AG09309 (cell line): Measurements from ENCODE around the gene ATRNL1.

Experiments used
- DNase-seq: peaks from one replicate; pipeline ENCODE4 v3.0.0-alpha.2; 2010; ENCODE audit warnings: low read depth
- H3K4me3 ChIP-seq: 2 replicates; pipeline ENCODE4 v1.5.1; 2011; ENCODE audit warnings: mild to moderate bottlenecking, low read depth, low read length, moderate library complexity; ENCODE audit not compliant: control insufficient read depth
- TF ChIP-seq, protein P1 (sequence below): IDR thresholded peaks from 2 replicates; pipeline ENCODE4 v1.5.1; 2011; ENCODE audit warnings: mild to moderate bottlenecking, low read depth, low read length, inconsistent platforms; ENCODE audit not compliant: insufficient read depth, control insufficient read depth; ENCODE audit errors: missing control alignments

The ATRNL1 gene, protein sequence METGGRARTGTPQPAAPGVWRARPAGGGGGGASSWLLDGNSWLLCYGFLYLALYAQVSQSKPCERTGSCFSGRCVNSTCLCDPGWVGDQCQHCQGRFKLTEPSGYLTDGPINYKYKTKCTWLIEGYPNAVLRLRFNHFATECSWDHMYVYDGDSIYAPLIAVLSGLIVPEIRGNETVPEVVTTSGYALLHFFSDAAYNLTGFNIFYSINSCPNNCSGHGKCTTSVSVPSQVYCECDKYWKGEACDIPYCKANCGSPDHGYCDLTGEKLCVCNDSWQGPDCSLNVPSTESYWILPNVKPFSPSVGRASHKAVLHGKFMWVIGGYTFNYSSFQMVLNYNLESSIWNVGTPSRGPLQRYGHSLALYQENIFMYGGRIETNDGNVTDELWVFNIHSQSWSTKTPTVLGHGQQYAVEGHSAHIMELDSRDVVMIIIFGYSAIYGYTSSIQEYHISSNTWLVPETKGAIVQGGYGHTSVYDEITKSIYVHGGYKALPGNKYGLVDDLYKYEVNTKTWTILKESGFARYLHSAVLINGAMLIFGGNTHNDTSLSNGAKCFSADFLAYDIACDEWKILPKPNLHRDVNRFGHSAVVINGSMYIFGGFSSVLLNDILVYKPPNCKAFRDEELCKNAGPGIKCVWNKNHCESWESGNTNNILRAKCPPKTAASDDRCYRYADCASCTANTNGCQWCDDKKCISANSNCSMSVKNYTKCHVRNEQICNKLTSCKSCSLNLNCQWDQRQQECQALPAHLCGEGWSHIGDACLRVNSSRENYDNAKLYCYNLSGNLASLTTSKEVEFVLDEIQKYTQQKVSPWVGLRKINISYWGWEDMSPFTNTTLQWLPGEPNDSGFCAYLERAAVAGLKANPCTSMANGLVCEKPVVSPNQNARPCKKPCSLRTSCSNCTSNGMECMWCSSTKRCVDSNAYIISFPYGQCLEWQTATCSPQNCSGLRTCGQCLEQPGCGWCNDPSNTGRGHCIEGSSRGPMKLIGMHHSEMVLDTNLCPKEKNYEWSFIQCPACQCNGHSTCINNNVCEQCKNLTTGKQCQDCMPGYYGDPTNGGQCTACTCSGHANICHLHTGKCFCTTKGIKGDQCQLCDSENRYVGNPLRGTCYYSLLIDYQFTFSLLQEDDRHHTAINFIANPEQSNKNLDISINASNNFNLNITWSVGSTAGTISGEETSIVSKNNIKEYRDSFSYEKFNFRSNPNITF (N-terminal part only)

DNA sequence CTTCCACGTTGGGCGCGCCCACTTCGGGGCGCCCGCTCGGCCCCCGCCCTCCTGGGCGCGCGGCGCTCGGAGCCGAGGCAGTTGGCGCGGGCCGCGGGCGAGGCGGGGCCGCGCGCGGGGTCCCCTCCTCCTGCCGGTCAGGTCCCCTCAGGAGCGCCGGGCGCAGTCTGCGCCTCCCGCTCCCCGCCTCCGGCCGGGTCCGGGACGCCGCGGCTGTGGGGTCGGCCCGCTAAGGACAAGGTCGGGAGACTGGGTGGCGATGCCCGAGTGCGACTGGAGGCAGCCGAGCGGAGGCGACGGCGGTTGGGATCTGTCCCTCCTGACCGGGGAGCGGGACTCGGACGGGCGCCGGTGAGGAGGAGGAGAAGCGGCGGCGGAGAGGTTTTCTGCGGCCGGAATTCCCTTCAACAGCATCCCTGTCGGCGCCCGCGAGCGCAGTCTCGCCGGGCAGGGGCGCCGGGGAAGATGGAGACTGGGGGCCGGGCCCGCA lies at the start of gene ATRNL1:
Gene ATRNL1 (plus strand): TSS at position 80 of the 490 bp plus-strand sequence. CDS start 386 bp downstream, at position 466.
- DNase-seq, result no peak
- TF ChIP-seq, protein P1, sequence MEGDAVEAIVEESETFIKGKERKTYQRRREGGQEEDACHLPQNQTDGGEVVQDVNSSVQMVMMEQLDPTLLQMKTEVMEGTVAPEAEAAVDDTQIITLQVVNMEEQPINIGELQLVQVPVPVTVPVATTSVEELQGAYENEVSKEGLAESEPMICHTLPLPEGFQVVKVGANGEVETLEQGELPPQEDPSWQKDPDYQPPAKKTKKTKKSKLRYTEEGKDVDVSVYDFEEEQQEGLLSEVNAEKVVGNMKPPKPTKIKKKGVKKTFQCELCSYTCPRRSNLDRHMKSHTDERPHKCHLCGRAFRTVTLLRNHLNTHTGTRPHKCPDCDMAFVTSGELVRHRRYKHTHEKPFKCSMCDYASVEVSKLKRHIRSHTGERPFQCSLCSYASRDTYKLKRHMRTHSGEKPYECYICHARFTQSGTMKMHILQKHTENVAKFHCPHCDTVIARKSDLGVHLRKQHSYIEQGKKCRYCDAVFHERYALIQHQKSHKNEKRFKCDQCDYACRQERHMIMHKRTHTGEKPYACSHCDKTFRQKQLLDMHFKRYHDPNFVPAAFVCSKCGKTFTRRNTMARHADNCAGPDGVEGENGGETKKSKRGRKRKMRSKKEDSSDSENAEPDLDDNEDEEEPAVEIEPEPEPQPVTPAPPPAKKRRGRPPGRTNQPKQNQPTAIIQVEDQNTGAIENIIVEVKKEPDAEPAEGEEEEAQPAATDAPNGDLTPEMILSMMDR, result no peak
- peak within 1 kb of the TSS; percentile 57 for H3K4me3 ChIP-seq

DNA sequence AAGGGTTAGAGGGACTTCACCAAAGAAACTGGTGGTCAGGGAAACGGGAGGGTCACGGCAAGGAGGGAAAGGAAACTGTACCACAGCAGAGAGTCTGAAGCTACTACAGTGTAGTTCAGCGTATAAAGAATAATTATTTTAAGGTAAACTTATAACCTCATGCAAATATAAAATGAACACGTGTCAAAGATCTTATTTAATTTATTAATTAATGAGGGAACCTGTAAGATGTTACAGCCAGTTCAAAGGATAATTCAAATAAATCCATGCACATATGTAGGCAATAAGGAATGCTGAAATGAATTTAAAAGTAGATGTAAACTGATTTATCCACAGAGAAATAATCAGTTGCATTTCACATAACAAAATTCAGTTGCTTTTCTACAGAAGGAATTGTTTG lies 49.4 kb upstream of the ATRNL1 start:
- no peak overlapping the region for H3K4me3 ChIP-seq
- TF ChIP-seq, protein P1, result no peak
- no peak for DNase-seq

DNA sequence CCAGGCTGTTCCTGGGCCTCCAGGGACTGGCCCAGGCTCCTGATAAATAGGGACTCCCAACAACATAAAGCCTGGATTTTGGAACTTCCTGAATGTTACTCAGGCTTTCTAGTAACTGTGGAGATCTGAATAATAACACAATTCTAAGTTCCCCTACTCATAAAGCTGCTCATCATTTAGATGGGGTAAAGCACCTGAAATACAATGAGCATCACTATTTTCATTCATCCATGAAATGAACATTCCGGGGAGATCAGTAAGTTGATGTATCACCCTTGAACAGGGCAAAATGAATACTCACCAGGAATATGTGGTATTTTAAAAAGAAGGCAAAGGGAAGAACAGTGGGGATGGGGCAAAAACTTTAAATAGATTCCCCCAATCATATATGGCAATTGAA lies 48.3 kb upstream of the ATRNL1 start:
- no peak overlapping the region for H3K4me3 ChIP-seq
- TF ChIP-seq, protein P1, result no peak
- no peak for DNase-seq

DNA sequence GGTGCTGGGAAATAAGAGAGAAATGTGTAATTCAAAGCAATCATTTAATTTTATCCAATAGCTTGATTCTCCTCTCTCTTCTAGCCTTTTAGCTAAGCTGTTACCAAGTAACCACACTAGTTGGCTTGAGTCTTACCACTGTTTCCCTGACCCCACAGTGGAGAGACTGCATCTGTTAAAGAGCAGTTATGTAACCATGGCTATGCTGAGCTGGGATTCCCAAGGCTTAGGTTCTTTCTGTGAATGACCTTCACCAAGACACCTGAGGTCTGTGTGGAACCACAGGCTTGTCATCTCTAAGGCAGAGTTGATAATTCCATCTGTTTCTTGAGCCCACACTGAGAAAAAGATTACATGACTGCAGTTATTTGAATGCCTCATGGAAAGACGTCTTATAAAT lies 47.7 kb upstream of the ATRNL1 start:
- DNase-seq, result no peak
- TF ChIP-seq, protein P1, result no peak
- no peak overlapping the region for H3K4me3 ChIP-seq

DNA sequence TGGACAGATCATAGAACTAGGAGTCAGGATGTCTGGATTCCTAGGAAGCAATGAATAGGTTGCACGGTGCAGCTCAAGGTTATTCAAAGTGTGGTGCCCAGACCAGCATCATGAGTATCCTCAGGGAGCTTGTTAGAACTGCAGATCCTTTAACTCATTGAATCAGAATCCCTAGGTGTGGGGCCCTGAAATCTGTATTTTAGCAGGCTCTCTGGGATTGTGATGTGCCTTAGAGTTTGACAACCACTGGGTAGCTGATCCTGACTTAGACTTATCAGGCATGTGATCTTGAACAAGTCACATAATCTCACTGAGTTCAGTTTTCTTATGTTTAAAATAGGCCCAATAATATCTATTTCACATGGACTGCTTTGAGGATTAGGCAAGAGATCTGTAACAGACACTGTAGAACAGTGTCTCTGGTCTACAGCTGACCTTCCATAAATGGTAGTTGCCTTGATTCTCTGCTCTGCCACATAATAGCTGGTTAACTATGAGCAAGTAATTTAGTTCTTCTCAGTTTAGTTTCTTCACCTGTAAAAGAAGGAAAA lies 46.4 kb upstream of the ATRNL1 start:
- DNase-seq, result no peak
- no peak overlapping the region for H3K4me3 ChIP-seq
- TF ChIP-seq, protein P1, result no peak

DNA sequence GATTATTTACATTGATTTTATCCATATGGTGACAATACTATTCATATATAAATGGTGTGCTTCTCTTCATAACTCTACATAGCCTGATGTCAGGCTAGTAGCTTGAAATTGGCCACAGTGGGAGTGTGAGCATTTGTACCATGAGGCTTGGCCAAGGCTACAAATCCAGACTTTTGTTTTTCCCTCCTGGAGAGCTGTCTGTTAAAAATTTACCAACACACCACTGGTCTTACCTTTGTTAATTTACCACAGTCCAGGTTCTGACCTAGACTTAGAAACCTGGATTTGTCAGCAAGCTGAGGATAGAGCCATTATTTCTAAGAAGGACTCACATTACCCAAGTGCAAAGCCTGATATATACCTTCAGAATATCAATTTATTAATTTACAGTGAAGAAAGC lies 45.5 kb upstream of the ATRNL1 start:
- TF ChIP-seq, protein P1, result no peak
- H3K4me3 ChIP-seq, result no peak overlapping the region
- no peak for DNase-seq
